GM15510 (cell line): Measurements from ENCODE around the gene ANKRD44.
A peak's percentile ranks its signal among the peaks of the same experiment; 100 is the strongest.

ENCODE experiments used
- POLR2A ChIP-seq: IDR thresholded peaks from 3 replicates; pipeline ENCODE4 v1.6.1; 2011; ENCODE audit warnings: borderline replicate concordance; ENCODE audit not compliant: insufficient read length; ENCODE audit errors: extremely low read depth

ANKRD44 gene

DNA sequence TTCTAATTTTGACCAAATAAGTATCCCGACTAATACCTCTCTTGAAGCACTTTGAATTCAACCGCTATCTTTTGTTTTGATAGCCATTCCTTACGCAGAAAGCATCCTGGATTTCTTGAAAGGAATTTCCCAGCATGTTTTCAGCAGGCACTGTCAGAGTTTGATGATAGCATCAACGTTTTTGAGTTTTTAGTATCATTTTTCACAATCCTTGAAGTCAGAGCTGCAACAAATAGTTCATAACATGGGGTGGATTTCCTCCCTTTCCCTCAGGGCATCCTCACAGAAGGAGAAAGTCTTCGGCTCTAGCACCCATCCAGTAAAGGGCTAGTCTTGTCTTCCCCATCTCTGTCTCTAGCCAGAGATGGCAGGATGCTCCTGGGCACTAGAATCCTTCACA, 46.2 kb downstream of the ANKRD44 start:
- TF ChIP-seq POLR2A, result no peak

DNA sequence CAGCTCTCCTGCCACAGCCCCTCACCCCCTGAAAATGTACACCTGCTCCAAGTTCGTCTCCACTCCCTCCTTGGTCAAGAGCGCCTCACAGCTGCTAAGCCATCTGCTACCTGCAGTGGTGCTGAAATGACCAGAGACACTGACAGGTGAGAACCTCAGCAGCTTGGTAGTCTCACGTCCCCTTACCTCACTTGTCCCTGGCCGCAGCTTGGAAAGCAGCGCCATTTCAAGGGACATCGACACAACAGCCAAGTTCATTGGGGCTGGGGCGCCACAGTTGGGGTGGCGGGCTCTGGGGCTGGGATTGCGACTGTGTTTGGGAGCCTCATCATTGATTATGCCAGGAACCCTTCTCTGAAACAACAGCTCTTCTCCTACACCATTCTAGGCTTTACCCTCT, 47.5 kb downstream of the ANKRD44 start:
- TF ChIP-seq POLR2A, result no peak

GRCh38 chr2:197261808-197262226, 48.8 kb downstream of the ANKRD44 start:
- TF ChIP-seq POLR2A, result no peak

DNA sequence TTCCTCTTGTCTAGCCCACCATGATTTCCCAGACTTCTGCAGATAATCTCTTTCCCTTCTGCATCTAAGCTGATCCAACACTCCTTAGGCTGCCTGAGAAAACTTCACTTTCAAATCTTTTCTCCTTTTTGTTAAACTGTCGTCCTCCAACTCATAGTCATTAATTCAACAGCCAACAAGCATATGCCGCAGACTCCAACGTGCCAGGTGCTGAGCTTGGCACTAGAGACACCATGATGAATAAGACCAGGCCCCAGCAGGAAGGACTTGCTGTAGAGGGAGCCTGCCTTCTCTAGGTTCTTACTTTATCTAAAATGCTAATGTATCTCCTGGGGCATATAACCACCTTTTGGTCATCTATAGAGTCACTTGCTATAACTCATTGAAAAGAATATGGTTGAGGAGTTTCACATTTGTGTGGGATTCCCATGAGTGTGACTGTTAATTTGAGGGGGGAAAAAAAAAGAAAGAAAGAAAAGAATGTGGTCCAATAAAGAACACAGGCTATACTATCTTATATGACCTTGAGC, 51.0 kb downstream of the ANKRD44 start:
- TF ChIP-seq POLR2A, result no peak

- TF ChIP-seq POLR2A, result no peak
Measured at GRCh38 chr2:197258580-197258979, 52.0 kb downstream of the ANKRD44 start.

DNA sequence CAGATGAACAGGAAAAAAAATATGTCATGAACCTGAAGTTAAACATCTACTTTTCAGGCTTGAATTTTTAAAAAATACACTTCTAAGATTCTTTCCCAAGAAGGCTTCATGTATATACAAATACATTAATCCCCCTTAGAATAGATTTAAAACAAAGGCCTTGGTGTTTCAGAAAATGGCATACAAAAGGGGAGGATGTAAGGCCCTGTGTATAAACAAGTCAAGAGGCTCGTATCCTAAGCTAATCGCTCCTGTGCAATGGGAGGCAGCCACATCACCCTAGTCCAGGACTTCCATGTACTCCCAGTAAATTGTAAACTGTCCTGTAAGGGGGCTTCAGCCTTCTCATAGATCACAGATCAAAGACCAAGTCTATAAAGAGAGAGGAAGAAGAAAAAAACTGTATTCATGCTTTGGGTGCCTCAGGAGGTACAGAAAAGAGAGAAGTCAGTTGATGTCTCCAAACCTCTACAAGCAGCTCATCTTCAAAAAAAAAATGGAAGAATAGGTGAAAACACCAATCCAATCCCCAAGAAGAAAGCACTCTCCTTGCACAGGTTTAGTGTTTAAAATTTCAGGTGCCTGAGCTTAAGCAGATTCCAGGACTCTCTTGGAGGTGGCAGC, 53.9 kb downstream of the ANKRD44 start:
- no peak for TF ChIP-seq POLR2A

DNA sequence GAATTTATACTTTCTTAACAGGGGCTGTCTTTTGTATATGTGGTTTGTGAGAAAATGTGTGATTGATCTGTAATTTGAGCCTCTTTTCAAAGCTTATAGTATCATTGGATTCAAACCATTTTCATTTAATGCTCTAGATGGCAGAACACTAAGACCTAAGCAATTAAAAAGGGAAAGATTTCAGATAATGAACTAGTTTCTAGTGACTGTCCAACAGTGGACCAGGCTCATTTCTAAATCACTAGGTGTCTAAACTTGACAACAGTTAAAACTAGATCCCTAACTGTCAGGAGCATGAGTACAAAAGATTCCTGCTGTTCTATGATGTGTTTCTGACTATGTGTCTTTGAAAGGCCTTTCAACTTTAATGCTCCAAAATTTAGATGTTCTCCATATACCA, 54.6 kb downstream of the ANKRD44 start:
- no peak for TF ChIP-seq POLR2A

- TF ChIP-seq POLR2A, result peak; percentile 82
Measured at GRCh38 chr2:197255543-197255942, 55.0 kb downstream of the ANKRD44 start.

- TF ChIP-seq POLR2A, result no peak
Measured at GRCh38 chr2:197254776-197255530, 55.6 kb downstream of the ANKRD44 start.

DNA sequence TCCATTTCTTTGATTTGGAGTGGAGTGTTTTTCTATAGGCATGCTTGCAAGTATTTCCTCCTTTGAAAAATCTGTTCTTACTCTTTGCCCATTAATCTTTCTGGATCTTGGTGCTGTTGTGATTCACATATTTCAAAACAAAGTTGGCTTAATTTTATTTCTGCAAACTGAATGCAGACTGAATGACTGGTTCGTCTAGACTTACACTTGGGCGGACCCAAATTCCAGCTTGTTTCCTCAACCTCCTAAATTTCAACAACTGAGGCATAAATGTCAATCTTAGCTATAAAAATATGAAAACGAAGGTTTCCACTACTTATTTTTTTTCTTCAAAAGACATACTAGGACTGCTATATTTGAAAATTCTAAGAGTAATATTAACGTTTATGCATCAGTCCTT, 59.0 kb downstream of the ANKRD44 start:
- no peak for TF ChIP-seq POLR2A

- no peak for TF ChIP-seq POLR2A
Measured at GRCh38 chr2:197251163-197251562, 59.4 kb downstream of the ANKRD44 start.

GRCh38 chr2:197250084-197250397, 60.5 kb downstream of the ANKRD44 start:
- no peak for TF ChIP-seq POLR2A

DNA sequence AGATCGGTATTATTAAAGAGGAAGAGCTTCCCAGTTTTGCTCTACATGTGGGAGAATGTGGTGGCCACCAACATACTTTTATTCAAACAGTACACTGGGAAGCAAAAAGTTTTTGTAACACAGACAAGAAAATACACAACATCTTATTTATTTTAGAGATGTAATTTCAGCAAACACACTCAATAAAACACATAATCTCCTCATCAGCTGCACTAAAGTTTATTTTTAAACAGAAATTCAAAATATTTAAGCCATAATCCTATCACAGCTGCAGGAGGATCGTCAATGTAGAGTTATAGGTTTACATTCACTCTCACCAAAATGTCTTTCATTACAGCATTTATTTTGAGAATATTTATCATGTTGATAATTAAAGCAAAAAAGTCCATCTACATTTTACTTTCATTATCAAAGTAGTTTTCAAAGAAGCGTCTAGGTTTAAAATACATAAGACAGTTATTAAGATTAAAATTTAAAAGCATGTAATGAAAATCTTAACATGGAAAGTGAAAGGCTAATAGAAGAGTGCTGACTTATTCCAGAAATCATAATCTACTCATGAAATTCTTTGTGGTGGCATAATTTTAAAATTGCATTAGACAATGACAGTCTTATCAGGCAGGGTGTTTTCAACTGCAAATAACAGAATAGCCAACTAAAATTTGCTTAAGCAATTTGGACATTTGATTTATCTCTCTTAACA, 61.0 kb downstream of the ANKRD44 start:
- no peak for TF ChIP-seq POLR2A

DNA sequence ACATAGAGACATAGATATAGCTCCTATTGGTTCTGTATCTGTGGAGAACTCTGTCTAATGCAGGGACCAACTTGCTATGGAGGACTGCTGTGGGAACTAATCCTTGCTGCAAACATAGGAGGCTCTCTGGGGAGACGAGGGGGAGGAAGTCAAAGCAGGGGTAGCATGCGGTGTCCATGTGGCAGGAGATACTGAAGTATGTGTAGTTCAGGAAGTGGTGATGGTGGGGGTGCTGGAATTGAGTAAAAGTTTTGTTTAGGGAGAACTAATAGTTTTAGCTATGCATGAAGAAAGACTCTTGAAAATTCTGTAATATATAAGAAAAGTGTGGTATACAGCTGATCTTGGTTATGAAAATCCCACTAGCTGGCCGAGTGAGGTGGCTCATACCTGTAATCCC, 62.0 kb downstream of the ANKRD44 start:
- no peak for TF ChIP-seq POLR2A

GRCh38 chr2:197248001-197248401, 62.6 kb downstream of the ANKRD44 start:
- no peak for TF ChIP-seq POLR2A
